GM23338 (cell line): ENCODE data around the gene CHAD. TPM values are rescaled to one million over a fixed set of nuclear protein-coding genes. Genes with fewer than 3 reads are reported as not detected.

Source experiments
- ATAC-seq: fragments of 200-7000 bp; cut with Tn5 transposase; 3 replicates; pipeline ENCODE4 v1.9.1; 2020
- DNase-seq: peaks from one replicate; pipeline ENCODE4 v3.0.0-alpha.2; 2015; ENCODE audit warnings: low spot score
- H2AFZ ChIP-seq: fragments of 200-600 bp; sonication (generic); 2 replicates; pipeline ENCODE4 v1.8.0; 2016; ENCODE audit warnings: antibody characterized with exemption, mild to moderate bottlenecking, moderate library complexity
- H3F3A ChIP-seq: fragments of 200-600 bp; sonication (generic); replicated peaks from 2 replicates; pipeline ENCODE4 v1.8.0; 2017; ENCODE audit warnings: antibody characterized with exemption, mixed run types, low read depth
- H3K27ac ChIP-seq: fragments of 200-600 bp; sonication (generic); 2 replicates; pipeline ENCODE4 v1.6.1; 2016; ENCODE audit warnings: low read depth
- H3K27me3 ChIP-seq: fragments of 200-600 bp; sonication (generic); 2 replicates; pipeline ENCODE4 v1.8.0; 2016; ENCODE audit warnings: mild to moderate bottlenecking, mixed run types, moderate library complexity; ENCODE audit not compliant: insufficient read depth
- H3K36me3 ChIP-seq: fragments of 200-600 bp; sonication (generic); 2 replicates; pipeline ENCODE4 v1.8.0; 2016; ENCODE audit warnings: mild to moderate bottlenecking; ENCODE audit not compliant: insufficient read depth
- H3K4me1 ChIP-seq: fragments of 200-600 bp; sonication (generic); 2 replicates; pipeline ENCODE4 v1.8.0; 2016; ENCODE audit warnings: mild to moderate bottlenecking, moderate library complexity; ENCODE audit not compliant: insufficient read depth
- H3K4me2 ChIP-seq: fragments of 200-600 bp; sonication (generic); 2 replicates; pipeline ENCODE4 v1.7.1; 2017; ENCODE audit warnings: mixed run types
- H3K4me3 ChIP-seq: fragments of 200-600 bp; sonication (generic); 2 replicates; pipeline ENCODE4 v1.6.1; 2016; ENCODE audit warnings: mixed run types
- H3K79me2 ChIP-seq: fragments of 200-600 bp; sonication (generic); replicated peaks from 2 replicates; pipeline ENCODE4 v1.8.0; 2017; ENCODE audit warnings: mild to moderate bottlenecking; ENCODE audit not compliant: insufficient read depth
- H3K9me2 ChIP-seq: fragments of 200-600 bp; sonication (generic); 2 replicates; pipeline ENCODE4 v1.8.0; 2017; ENCODE audit not compliant: insufficient read depth
- H4K20me1 ChIP-seq: fragments of 200-600 bp; sonication (generic); replicated peaks from 2 replicates; pipeline ENCODE4 v1.8.0; 2017; ENCODE audit warnings: mild to moderate bottlenecking; ENCODE audit not compliant: insufficient read depth
- H3K27ac Mint-ChIP-seq: 2 replicates; pipeline ENCODE4 v1.8.0; 2020; ENCODE audit warnings: inconsistent platforms, mild to moderate bottlenecking, moderate library complexity, mixed read lengths
- H3K27me3 Mint-ChIP-seq: 3 replicates; pipeline ENCODE4 v1.8.0; 2022; ENCODE audit warnings: low read depth, mild to moderate bottlenecking, moderate library complexity, mixed read lengths, inconsistent platforms; ENCODE audit not compliant: insufficient read depth, poor library complexity
- H3K36me3 Mint-ChIP-seq: 3 replicates; pipeline ENCODE4 v1.8.0; 2021; ENCODE audit warnings: low read depth, mild to moderate bottlenecking, inconsistent platforms, moderate library complexity, mixed read lengths
- H3K4me1 Mint-ChIP-seq: 3 replicates; pipeline ENCODE4 v1.8.0; 2020; ENCODE audit warnings: mild to moderate bottlenecking, inconsistent platforms, mixed read lengths
- H3K4me3 Mint-ChIP-seq: 3 replicates; pipeline ENCODE4 v1.8.0; 2021; ENCODE audit warnings: moderate library complexity, mild to moderate bottlenecking, inconsistent platforms, mixed read lengths
- H3K9me3 Mint-ChIP-seq: 3 replicates; pipeline ENCODE4 v1.8.0; 2020; ENCODE audit warnings: moderate library complexity, mild to moderate bottlenecking, inconsistent platforms, mixed read lengths
- CREB1 ChIP-seq: fragments of 250-450 bp; sonication (Bioruptor Pico); IDR thresholded peaks from 2 replicates; pipeline ENCODE4 v1.5.0; 2020; ENCODE audit warnings: low read depth, mild to moderate bottlenecking, moderate library complexity
- EZH2 ChIP-seq: fragments of 200-600 bp; sonication (generic); IDR thresholded peaks from one replicate; pipeline ENCODE4 v1.8.0; 2017; ENCODE audit warnings: antibody characterized with exemption, mild to moderate bottlenecking, low read depth; ENCODE audit not compliant: unreplicated experiment
- EZH2phosphoT487 ChIP-seq: fragments of 200-600 bp; sonication (generic); IDR thresholded peaks from one replicate; pipeline ENCODE4 v1.8.1; 2018; ENCODE audit warnings: antibody characterized with exemption; ENCODE audit not compliant: unreplicated experiment
- NANOG ChIP-seq: IDR thresholded peaks from 2 replicates; pipeline ENCODE4 v1.6.1; 2016; ENCODE audit warnings: antibody characterized with exemption, borderline replicate concordance
- POLR2AphosphoS5 ChIP-seq: IDR thresholded peaks from 2 replicates; pipeline ENCODE4 v1.6.1; 2016; ENCODE audit warnings: antibody characterized with exemption, low read depth
- ZNF331 ChIP-seq: fragments of 250-450 bp; sonication (Bioruptor Pico); IDR thresholded peaks from 2 replicates; pipeline ENCODE4 v1.5.0; 2020; ENCODE audit warnings: low read depth, mild to moderate bottlenecking, moderate library complexity
- polyA plus RNA-seq: library from polyadenylated mRNA; unstranded; fragments of >200 nt; fragmentation: Nextera tagmentation; extraction: Ambion mirVana; gene quantifications from 2 replicates; pipeline ENCODE4 v1.2.1, GENCODE V29; 2016
- total RNA-seq: library from RNA; depleted of rRNA; stranded (reverse); fragments of >200 nt; shearing (Covaris generic); gene quantifications from 2 replicates; pipeline ENCODE4 v1.2.3, GENCODE V29; 2014
- TF ChIP-seq, protein P1 (sequence below): fragments of 250-450 bp; sonication (Bioruptor Pico); IDR thresholded peaks from 2 replicates; pipeline ENCODE4 v1.5.0; 2020; ENCODE audit warnings: mild to moderate bottlenecking, moderate library complexity

Gene CHAD
- total and polyA plus RNA-seq, 2 experiments from 2014 or later, result 0.18 TPM; not detected in 1

DNA sequence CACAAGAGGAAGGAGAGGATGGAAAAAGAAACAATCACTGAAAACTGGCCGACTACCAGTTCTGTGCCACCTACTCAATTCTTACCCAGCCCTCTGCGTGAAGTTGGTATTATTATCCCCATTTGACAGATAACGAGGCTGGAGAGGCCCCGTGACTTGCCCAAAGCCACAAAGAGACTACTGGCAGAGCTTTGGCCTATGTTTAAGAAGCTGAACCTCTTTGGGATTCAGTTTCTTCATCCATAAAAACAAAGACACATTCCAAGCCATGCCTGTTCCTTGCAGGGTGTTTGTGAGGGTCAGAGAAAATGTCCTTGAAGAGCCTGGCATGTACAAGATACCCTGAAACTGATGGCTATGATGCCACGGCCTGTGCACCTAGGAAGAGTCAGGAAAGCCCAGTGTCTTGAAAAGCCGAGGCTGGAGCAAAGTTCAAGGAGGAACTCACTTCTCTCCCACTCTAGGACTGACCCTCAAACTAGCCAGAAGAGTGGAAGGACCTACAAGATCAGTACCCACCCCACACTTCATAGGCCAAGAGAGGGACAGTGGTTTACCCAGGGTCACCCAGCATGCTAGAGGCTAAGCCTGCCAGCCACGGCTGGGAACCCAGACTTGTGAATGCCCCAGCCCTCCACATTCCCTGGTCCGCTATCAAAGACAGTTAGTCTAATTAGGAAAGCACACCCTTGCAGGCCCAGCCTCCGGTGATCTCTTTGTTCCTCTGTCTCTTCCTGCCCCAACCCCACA is 44.3 kb downstream of the CHAD start (continued):
- TF ChIP-seq, protein P1, sequence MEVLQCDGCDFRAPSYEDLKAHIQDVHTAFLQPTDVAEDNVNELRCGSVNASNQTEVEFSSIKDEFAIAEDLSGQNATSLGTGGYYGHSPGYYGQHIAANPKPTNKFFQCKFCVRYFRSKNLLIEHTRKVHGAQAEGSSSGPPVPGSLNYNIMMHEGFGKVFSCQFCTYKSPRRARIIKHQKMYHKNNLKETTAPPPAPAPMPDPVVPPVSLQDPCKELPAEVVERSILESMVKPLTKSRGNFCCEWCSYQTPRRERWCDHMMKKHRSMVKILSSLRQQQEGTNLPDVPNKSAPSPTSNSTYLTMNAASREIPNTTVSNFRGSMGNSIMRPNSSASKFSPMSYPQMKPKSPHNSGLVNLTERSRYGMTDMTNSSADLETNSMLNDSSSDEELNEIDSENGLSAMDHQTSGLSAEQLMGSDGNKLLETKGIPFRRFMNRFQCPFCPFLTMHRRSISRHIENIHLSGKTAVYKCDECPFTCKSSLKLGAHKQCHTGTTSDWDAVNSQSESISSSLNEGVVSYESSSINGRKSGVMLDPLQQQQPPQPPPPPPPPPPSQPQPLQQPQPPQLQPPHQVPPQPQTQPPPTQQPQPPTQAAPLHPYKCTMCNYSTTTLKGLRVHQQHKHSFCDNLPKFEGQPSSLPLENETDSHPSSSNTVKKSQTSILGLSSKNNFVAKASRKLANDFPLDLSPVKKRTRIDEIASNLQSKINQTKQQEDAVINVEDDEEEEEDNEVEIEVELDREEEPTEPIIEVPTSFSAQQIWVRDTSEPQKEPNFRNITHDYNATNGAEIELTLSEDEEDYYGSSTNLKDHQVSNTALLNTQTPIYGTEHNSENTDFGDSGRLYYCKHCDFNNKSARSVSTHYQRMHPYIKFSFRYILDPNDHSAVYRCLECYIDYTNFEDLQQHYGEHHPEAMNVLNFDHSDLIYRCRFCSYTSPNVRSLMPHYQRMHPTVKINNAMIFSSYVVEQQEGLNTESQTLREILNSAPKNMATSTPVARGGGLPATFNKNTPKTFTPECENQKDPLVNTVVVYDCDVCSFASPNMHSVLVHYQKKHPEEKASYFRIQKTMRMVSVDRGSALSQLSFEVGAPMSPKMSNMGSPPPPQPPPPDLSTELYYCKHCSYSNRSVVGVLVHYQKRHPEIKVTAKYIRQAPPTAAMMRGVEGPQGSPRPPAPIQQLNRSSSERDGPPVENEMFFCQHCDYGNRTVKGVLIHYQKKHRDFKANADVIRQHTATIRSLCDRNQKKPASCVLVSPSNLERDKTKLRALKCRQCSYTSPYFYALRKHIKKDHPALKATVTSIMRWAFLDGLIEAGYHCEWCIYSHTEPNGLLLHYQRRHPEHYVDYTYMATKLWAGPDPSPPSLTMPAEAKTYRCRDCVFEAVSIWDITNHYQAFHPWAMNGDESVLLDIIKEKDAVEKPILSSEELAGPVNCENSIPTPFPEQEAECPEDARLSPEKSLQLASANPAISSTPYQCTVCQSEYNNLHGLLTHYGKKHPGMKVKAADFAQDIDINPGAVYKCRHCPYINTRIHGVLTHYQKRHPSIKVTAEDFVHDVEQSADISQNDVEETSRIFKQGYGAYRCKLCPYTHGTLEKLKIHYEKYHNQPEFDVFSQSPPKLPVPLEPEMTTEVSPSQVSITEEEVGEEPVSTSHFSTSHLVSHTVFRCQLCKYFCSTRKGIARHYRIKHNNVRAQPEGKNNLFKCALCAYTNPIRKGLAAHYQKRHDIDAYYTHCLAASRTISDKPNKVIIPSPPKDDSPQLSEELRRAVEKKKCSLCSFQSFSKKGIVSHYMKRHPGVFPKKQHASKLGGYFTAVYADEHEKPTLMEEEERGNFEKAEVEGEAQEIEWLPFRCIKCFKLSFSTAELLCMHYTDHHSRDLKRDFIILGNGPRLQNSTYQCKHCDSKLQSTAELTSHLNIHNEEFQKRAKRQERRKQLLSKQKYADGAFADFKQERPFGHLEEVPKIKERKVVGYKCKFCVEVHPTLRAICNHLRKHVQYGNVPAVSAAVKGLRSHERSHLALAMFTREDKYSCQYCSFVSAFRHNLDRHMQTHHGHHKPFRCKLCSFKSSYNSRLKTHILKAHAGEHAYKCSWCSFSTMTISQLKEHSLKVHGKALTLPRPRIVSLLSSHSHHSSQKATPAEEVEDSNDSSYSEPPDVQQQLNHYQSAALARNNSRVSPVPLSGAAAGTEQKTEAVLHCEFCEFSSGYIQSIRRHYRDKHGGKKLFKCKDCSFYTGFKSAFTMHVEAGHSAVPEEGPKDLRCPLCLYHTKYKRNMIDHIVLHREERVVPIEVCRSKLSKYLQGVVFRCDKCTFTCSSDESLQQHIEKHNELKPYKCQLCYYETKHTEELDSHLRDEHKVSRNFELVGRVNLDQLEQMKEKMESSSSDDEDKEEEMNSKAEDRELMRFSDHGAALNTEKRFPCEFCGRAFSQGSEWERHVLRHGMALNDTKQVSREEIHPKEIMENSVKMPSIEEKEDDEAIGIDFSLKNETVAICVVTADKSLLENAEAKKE (CRISPR knock-in tag), result no peak
- TF ChIP-seq EZH2 (no peak), ZNF331 (CRISPR knock-in tag) (no peak), POLR2AphosphoS5 (no peak), EZH2phosphoT487 (no peak), CREB1 (CRISPR knock-in tag) (no peak)

GRCh38 chr17:50423553-50424159 is 45.0 kb downstream of the CHAD start:
- peaks cover 24% of the 10 kb centered on the region for H3K4me1 Mint-ChIP-seq
- peaks cover 13% of the 10 kb centered on the region; the same call in 1 of the 2 replicates for H3K27me3 ChIP-seq
- peaks cover 5% of the 10 kb centered on the region for H3K79me2 ChIP-seq
- peaks cover 18% of the 10 kb centered on the region for H3K4me1 ChIP-seq
- no peaks in the 10 kb centered on the region for H3K36me3 ChIP-seq
- H3K27ac Mint-ChIP-seq, result no peak overlapping the region
- H3K36me3 Mint-ChIP-seq, result peaks cover 7% of the 10 kb centered on the region; the same call in 2 of the 3 replicates
- peaks cover 7% of the 10 kb centered on the region; the same call in 1 of the 2 replicates for H3F3A ChIP-seq
- TF ChIP-seq EZH2 (no peak), CREB1 (CRISPR knock-in tag) (no peak), NANOG (no peak)
- TF ChIP-seq, protein P1 (CRISPR knock-in tag), result no peak
- no peak for ATAC-seq
- peaks cover 20% of the 10 kb centered on the region for H3K9me3 Mint-ChIP-seq
- H3K9me2 ChIP-seq, result no peaks in the 10 kb centered on the region
- H3K4me3 Mint-ChIP-seq, result no peak overlapping the region; the same call in 2 of the 3 replicates
- no peak overlapping the region for H3K27ac ChIP-seq
- H3K27me3 Mint-ChIP-seq, result peaks cover 12% of the 10 kb centered on the region
- H2AFZ ChIP-seq, result no peak overlapping the region
- no peaks in the 10 kb centered on the region for H4K20me1 ChIP-seq
- H3K4me2 ChIP-seq, result no peak overlapping the region
- H3K4me3 ChIP-seq, result no peak overlapping the region
- peak; percentile 32 for DNase-seq
